HepG2 (cell line): ENCODE data around the gene NXPE3. TPM values are rescaled to one million over a fixed set of nuclear protein-coding genes. Genes with fewer than 3 reads are reported as not detected.

Experiments used
- ATAC-seq: fragments of 200-7000 bp; cut with Tn5 transposase; 3 replicates; pipeline ENCODE4 v1.9.1; 2020; ENCODE audit warnings: mild to moderate bottlenecking, moderate library complexity
- Bru-seq: library from RNA; stranded (reverse); fragments of 400-500 nt; gene quantifications from one replicate; lab custom pipeline; 2021; lab: Mats Ljungman, UMichigan
- BruChase-seq, 2 experiments: library from RNA; stranded (reverse); fragments of 400-500 nt; gene quantifications; one replicate each; lab custom pipeline; 2021; lab: Mats Ljungman, UMichigan
- BruUV-seq: library from RNA; stranded (reverse); fragments of 400-500 nt; replicated peaks from 2 replicates; lab custom pipeline; 2021; lab: Mats Ljungman, UMichigan
- CTCF ChIA-PET: fragments of 300-600 bp; formaldehyde crosslinking; extraction: SDS; loops from one replicate; lab custom pipeline; 2021; ENCODE audit warnings: low total read pairs, inconsistent platforms, low intra/inter-chr PET ratio; lab: Yijun Ruan, JAX
- POLR2A ChIA-PET: fragments of 350-600 bp; sonication (Branson Sonifier 250); formaldehyde crosslinking; loops from one replicate; lab custom pipeline; 2020; ENCODE audit warnings: antibody characterized with exemption, inconsistent platforms; lab: Yijun Ruan, JAX
- DNase-seq: peaks from one replicate; pipeline ENCODE4 v3.0.0-alpha.2; 2015; ENCODE audit warnings: low spot score
- FAIRE-seq: peaks from 3 replicates; lab custom pipeline; 2011; peaks lifted over from hg19 to GRCh38; lab: Jason Lieb, UNC
- H2AFZ ChIP-seq: one replicate; pipeline ENCODE4 v1.6.1; 2011; ENCODE audit warnings: low read length, inconsistent platforms
- H3K27ac ChIP-seq: fragments of 300-600 bp; 3 replicates; pipeline ENCODE4 v1.8.0; 2011; ENCODE audit warnings: mixed run types, mild to moderate bottlenecking, mixed read lengths, low read length, inconsistent platforms; ENCODE audit not compliant: insufficient read depth; ENCODE audit errors: extremely low read length
- H3K27me3 ChIP-seq, 2 experiments: fragments of 200-600 bp in 1 of 2; 2 replicates in 1 of 2; 3 replicates in 1 of 2; pipeline versions ENCODE4 v1.6.0 to v1.8.0; 2011; ENCODE audit warnings: low read length in 2 of 2, mild to moderate bottlenecking in 2 of 2, moderate library complexity in 2 of 2, inconsistent platforms in 1 of 2; ENCODE audit not compliant: insufficient read depth in 2 of 2, control insufficient read depth in 1 of 2
- H3K36me3 ChIP-seq, 2 experiments: fragments of 200-600 bp in 1 of 2; replicated peaks in 1 of 2; 2 replicates in 1 of 2; 3 replicates in 1 of 2; pipeline versions ENCODE4 v1.5.1 to v1.8.0; 2011; ENCODE audit warnings: low read length in 2 of 2, inconsistent platforms in 1 of 2; ENCODE audit not compliant: insufficient read depth in 2 of 2, control insufficient read depth in 1 of 2
- H3K4me1 ChIP-seq: 2 replicates; pipeline ENCODE4 v1.5.1; 2012; ENCODE audit warnings: low read length, inconsistent platforms; ENCODE audit not compliant: insufficient read depth
- H3K4me2 ChIP-seq: 2 replicates; pipeline ENCODE4 v1.6.0; 2011; ENCODE audit warnings: low read depth, low read length, inconsistent platforms
- H3K4me3 ChIP-seq, 3 experiments: fragments of 200-600 bp in 1 of 3; sonication (generic), shearing (Covaris generic) in 1 of 3; replicated peaks in 1 of 3; 2 replicates each; pipeline ENCODE4 v1.5.1; 2011 to 2016; ENCODE audit warnings: low read length in 3 of 3, inconsistent platforms in 2 of 3, low read depth in 2 of 3, mild to moderate bottlenecking in 2 of 3, control low read depth in 1 of 3, mixed read lengths in 1 of 3; ENCODE audit not compliant: insufficient read depth in 1 of 3
- H3K79me2 ChIP-seq: one replicate; pipeline ENCODE4 v1.6.1; 2011; ENCODE audit warnings: low read length, inconsistent platforms; ENCODE audit not compliant: insufficient read depth
- H3K9ac ChIP-seq: 2 replicates; pipeline ENCODE4 v1.6.0; 2011; ENCODE audit warnings: mild to moderate bottlenecking, low read depth, low read length, inconsistent platforms; ENCODE audit not compliant: insufficient read depth
- H3K9me3 ChIP-seq: 2 replicates; pipeline ENCODE4 v1.5.1; 2012; ENCODE audit warnings: mild to moderate bottlenecking, low read length
- H4K20me1 ChIP-seq: 2 replicates; pipeline ENCODE4 v1.6.0; 2011; ENCODE audit warnings: inconsistent platforms, mild to moderate bottlenecking, low read length, moderate library complexity; ENCODE audit not compliant: insufficient read depth
- BRF2 ChIP-seq: sonication (generic); formaldehyde crosslinking; IDR thresholded peaks from 2 replicates; pipeline ENCODE4 v1.8.1; 2022; ENCODE audit warnings: mild to moderate bottlenecking, missing genetic modification reagents
- KMT2A ChIP-seq: sonication (generic); formaldehyde crosslinking; IDR thresholded peaks from 2 replicates; pipeline ENCODE4 v1.4.0; 2020; ENCODE audit warnings: missing genetic modification reagents
- LBX2 ChIP-seq: sonication (generic); formaldehyde crosslinking; IDR thresholded peaks from 2 replicates; pipeline ENCODE4 v1.5.0; 2020; ENCODE audit warnings: missing genetic modification reagents, mild to moderate bottlenecking, borderline replicate concordance
- RBAK ChIP-seq: sonication (generic); formaldehyde crosslinking; IDR thresholded peaks from 2 replicates; pipeline ENCODE4 v1.5.1; 2020; ENCODE audit warnings: mild to moderate bottlenecking, missing genetic modification reagents
- RORA ChIP-seq: sonication (generic); formaldehyde crosslinking; IDR thresholded peaks from 2 replicates; pipeline ENCODE4 v1.5.0; 2020; ENCODE audit warnings: mild to moderate bottlenecking, missing genetic modification reagents, moderate library complexity
- TCF12 ChIP-seq, 2 experiments: fragments of 450-650 bp in 1 of 2; sonication (generic) in 1 of 2; formaldehyde crosslinking in 1 of 2; IDR thresholded peaks; 2 replicates each; pipeline versions ENCODE4 v1.6.1 to v1.8.0; 2017 to 2022; ENCODE audit warnings: antibody characterized with exemption in 1 of 2, mild to moderate bottlenecking in 1 of 2, missing genetic modification reagents in 1 of 2, moderate library complexity in 1 of 2
- TFDP1 ChIP-seq: IDR thresholded peaks from 2 replicates; pipeline ENCODE4 v1.6.1; 2016; ENCODE audit warnings: missing compliant biosample characterization, missing genetic modification reagents, borderline replicate concordance
- ZC3H13 ChIP-seq: sonication (generic); formaldehyde crosslinking; IDR thresholded peaks from 2 replicates; pipeline ENCODE4 v1.8.1; 2023; ENCODE audit warnings: mild to moderate bottlenecking, missing genetic modification reagents, moderate library complexity
- ZFP36L2 ChIP-seq: sonication (generic); formaldehyde crosslinking; IDR thresholded peaks from 2 replicates; pipeline ENCODE4 v1.4.0; 2020; ENCODE audit warnings: missing genetic modification reagents
- ZNF629 ChIP-seq: sonication (generic); formaldehyde crosslinking; conservative IDR thresholded peaks from 2 replicates; pipeline ENCODE4 v1.5.0; 2020; ENCODE audit warnings: missing genetic modification reagents
- ZNF713 ChIP-seq: sonication (generic); formaldehyde crosslinking; IDR thresholded peaks from 2 replicates; pipeline ENCODE4 v1.4.0; 2020; ENCODE audit warnings: mild to moderate bottlenecking, missing genetic modification reagents
- ZNF724P ChIP-seq: sonication (generic); formaldehyde crosslinking; IDR thresholded peaks from 2 replicates; pipeline ENCODE4 v1.8.0; 2022; ENCODE audit warnings: missing genetic modification reagents, borderline replicate concordance
- ZNF816 ChIP-seq: sonication (generic); formaldehyde crosslinking; IDR thresholded peaks from 2 replicates; pipeline ENCODE4 v1.8.0; 2022; ENCODE audit warnings: missing genetic modification reagents, mild to moderate bottlenecking, borderline replicate concordance
- WGBS: methylation state at CpG from one replicate; pipeline ENCODE4 v1.1.6; 2017; ENCODE audit warnings: low lambda C conversion rate; 5-methylcytosine and 5-hydroxymethylcytosine counted together
- in situ Hi-C: cut with HindIII; loops from 2 replicates; pipeline ENCODE4 v1.10.0; 2017; ENCODE audit warnings: low pct_unique_long_range_greater_than_20kb; ENCODE audit not compliant: extremely low pct_ligation_motif_present
- intact Hi-C: fragments of 100-400 bp; cut with micrococcal nuclease; formaldehyde crosslinking; loops from one replicate; pipeline ENCODE4 v1.10.0; 2022; ENCODE audit not compliant: unreplicated experiment
- long read RNA-seq, 2 experiments: library from RNA in 1 of 2; library from polyadenylated mRNA in 1 of 2; stranded (forward) in 1 of 2; unstranded in 1 of 2; transcript quantifications; one replicate each; pipeline ENCODE4 v2.0.0, GENCODE V29; 2019 to 2022
- polyA minus RNA-seq, 3 experiments: library from RNA; depleted of rRNA, polyadenylated mRNA; stranded (reverse); fragments of >200 nt; gene quantifications; 2 replicates each; pipeline ENCODE4 v1.2.3, GENCODE V29; 2011; ENCODE audit warnings: low replicate concordance in 1 of 3
- polyA plus RNA-seq, 8 experiments: library from polyadenylated mRNA; depleted of rRNA in 3 of 8; stranded (reverse) in 7 of 8; unstranded in 1 of 8; fragments of >200 nt; fragmentation: Illumina TruSeq in 4 of 8; extraction: Trizol in 4 of 8; gene quantifications; 2 replicates each; pipeline versions ENCODE4 v1.2.1 to v1.2.3, GENCODE V29; 2011 to 2016; ENCODE audit warnings: low read depth in 4 of 8, missing spikeins in 1 of 8, mixed read lengths in 1 of 8; ENCODE audit not compliant: insufficient read depth in 1 of 8
- total RNA-seq, 5 experiments: library from RNA; depleted of rRNA; stranded (reverse); fragments of >200 nt; fragmentation: Illumina TruSeq; extraction: Trizol; gene quantifications; 2 replicates each; pipeline ENCODE4 v1.2.3, GENCODE V29; 2016; ENCODE audit warnings: low read depth in 1 of 5

The NXPE3 gene
- total RNA-seq (2016; rRNA removed; fragmentation: Illumina TruSeq; extraction: Trizol) (4.7 and 5.3 TPM in 2 replicates), polyA plus RNA-seq (2011; rRNA removed) (3.5 and 3.6 TPM in 2 replicates), polyA minus RNA-seq (2011; rRNA and poly(A)+ RNA removed; ENCODE audit: low replicate concordance) (7.4 and 7.9 TPM in 2 replicates), Bru-seq, nascent RNA (percentile 51 among the genes with signal in this experiment), BruChase-seq, experiment 1, labeled RNA remaining after a 6-hour chase (percentile 59 among the genes with signal in this experiment), BruChase-seq, experiment 2, labeled RNA remaining after a 2-hour chase (percentile 49 among the genes with signal in this experiment)
- 2.1 and 2.6 TPM in 2 replicates for total RNA-seq (2016; cell fraction: cytosol; rRNA removed; fragmentation: Illumina TruSeq; extraction: Trizol; ENCODE audit: low read depth)
- 4.8 and 5.6 TPM in 2 replicates for total RNA-seq (2016; cell fraction: insoluble cytoplasmic fraction; rRNA removed; fragmentation: Illumina TruSeq; extraction: Trizol)
- 8.2 and 9.3 TPM in 2 replicates for total RNA-seq (2016; cell fraction: membrane; rRNA removed; fragmentation: Illumina TruSeq; extraction: Trizol)
- total RNA-seq (2016; cell fraction: nucleus; rRNA removed; fragmentation: Illumina TruSeq; extraction: Trizol) = 2.8 and 4.3 TPM in 2 replicates
- 2.9 and 4.4 TPM in 2 replicates for polyA plus RNA-seq (2011; cell fraction: cytosol; rRNA removed)
- polyA plus RNA-seq (2011; cell fraction: nucleus; rRNA removed) = 1.7 and 2.3 TPM in 2 replicates
- polyA plus RNA-seq (2012) = 2.8 and 4.3 TPM in 2 replicates
- 3.2 and 3.3 TPM in 2 replicates for polyA plus RNA-seq (2016; cell fraction: cytosol; fragmentation: Illumina TruSeq; extraction: Trizol; ENCODE audit: low read depth)
- 6.4 and 7.2 TPM in 2 replicates for polyA plus RNA-seq (2016; cell fraction: insoluble cytoplasmic fraction; fragmentation: Illumina TruSeq; extraction: Trizol; ENCODE audit: low read depth)
- 7.5 and 7.8 TPM in 2 replicates for polyA plus RNA-seq (2016; cell fraction: membrane; fragmentation: Illumina TruSeq; extraction: Trizol; ENCODE audit: low read depth)
- 4.1 and 5.6 TPM in 2 replicates for polyA plus RNA-seq (2016; cell fraction: nucleus; fragmentation: Illumina TruSeq; extraction: Trizol; ENCODE audit: insufficient read depth, low read depth)
- polyA minus RNA-seq (2011; cell fraction: cytosol; rRNA and poly(A)+ RNA removed) = 1.8 and 3.9 TPM in 2 replicates
- polyA minus RNA-seq (2011; cell fraction: nucleus; rRNA and poly(A)+ RNA removed) = 3.2 and 4.4 TPM in 2 replicates
- long read RNA-seq, experiment 1, partial matches to known transcripts = 1 of 3 reads
- long read RNA-seq, experiment 1, other reads (novel, unspliced or antisense) = 1 of 3 reads
- long read RNA-seq, experiment 2, partial matches to known transcripts = 0 of 12 reads
- long read RNA-seq, experiment 2, other reads (novel, unspliced or antisense) = 11 of 12 reads

- DNase-seq (peak; percentile 65), FAIRE-seq (no peak), ATAC-seq (peak; percentile 97)
- Histone ChIP-seq H3K27ac (no peak within 1 kb of the TSS), H3K9ac (peak within 1 kb of the TSS; percentile 65), H3K79me2 (no peaks in the 10 kb centered on the region), H2AFZ (peak within 1 kb of the TSS; percentile 98), H3K4me2 (peak within 1 kb of the TSS; percentile 99), H4K20me1 (no peaks in the 10 kb centered on the region), H3K4me3 (peak within 1 kb of the TSS; percentile 68 to 89 (median 72)), H3K9me3 (no peaks in the 10 kb centered on the region), H3K4me1 (peaks cover 25% of the 10 kb centered on the region), H3K36me3 (no peaks in the 10 kb centered on the region), H3K27me3 (no peaks in the 10 kb centered on the region; a peak in 1 of 5 replicates)
- ChIA-PET CTCF (no interaction called here), POLR2A (interaction anchor here (1.4 to 1.8 kb wide), 4 partner anchors 49 to 101 kb away, joined by 3 to 7 read pairs (median 6); partner anchors contain the start of genes CEP97, NFKBIZ and ZBTB11)
- no TSS peak for BruUV-seq
- intact Hi-C loops = loop anchor here (5.0 kb wide), 2 partner anchors 57 to 92 kb away; partner anchors contain the start of genes CEP97 and RPL24
- 17% methylated on average over 1 of the region's 78 CpGs for WGBS
- in situ Hi-C loops = no loop called here
- TF ChIP-seq BRF2 (CRISPR knock-in tag) = peak; percentile 84; the same call in 1 of the 2 replicates
- no peak for TF ChIP-seq ZFP36L2 (CRISPR knock-in tag)
- 0 out of 2 replicates have a peak, but pooled peaks have one; percentile 56 for TF ChIP-seq KMT2A (CRISPR knock-in tag)
- TF ChIP-seq ZNF713 (CRISPR knock-in tag) = 0 out of 2 replicates have a peak, but pooled peaks have one; percentile 31
- TF ChIP-seq RORA (CRISPR knock-in tag) = no peak
- TF ChIP-seq ZNF724P (CRISPR knock-in tag) = peak; percentile 97
- TF ChIP-seq TCF12 (IDR thresholded peaks at IDR 0.05) = no peak
- TF ChIP-seq TCF12 (CRISPR knock-in tag; IDR thresholded peaks at IDR 0.05) = no peak
- TF ChIP-seq RBAK (CRISPR knock-in tag) = no peak
- no peak for TF ChIP-seq ZNF816 (CRISPR knock-in tag)
- peak; percentile 45; the same call in 1 of the 2 replicates for TF ChIP-seq ZC3H13 (CRISPR knock-in tag)
- no peak for TF ChIP-seq LBX2
- TF ChIP-seq ZNF629 = no peak
- TF ChIP-seq TFDP1 = peak; percentile 85; the same call in 1 of the 2 replicates
Measured at GRCh38 chr3:101779047-101779821, at the start of gene NXPE3. Gene NXPE3 (plus strand): TSS chr3:101779211. CDS start chr3:101785597, 6,386 bp downstream.
